ENCODE results near the gene SPP2. TPM values are rescaled to one million over a fixed set of nuclear protein-coding genes. Genes with fewer than 3 reads are reported as not detected.

Gene SPP2
- total and polyA plus RNA-seq, 2 donors (not counting 1 experiment from before 2014, with no cell fraction given): not detected

GRCh38 chr2:234003972-234004617 is 46.4 kb upstream of the SPP2 start:
- H3K36me3 ChIP-seq (ENCODE audit: control insufficient read depth, insufficient read depth, low read length): no peaks in the 10 kb centered on the region
- no peak overlapping the region for H3K9ac ChIP-seq (ENCODE audit: insufficient read depth, low read length)
- no peak for TF ChIP-seq EZH2 (IDR thresholded peaks at IDR 0.05; ENCODE audit: low read length, missing control alignments)
- no peak for TF ChIP-seq CTCF (conservative IDR thresholded peaks at IDR 0.05 in 1 of 2, IDR thresholded peaks at IDR 0.05 in 1 of 2; ENCODE audit: low read depth in 1 of 2, low read length in 2 of 2)
- H3K4me3 ChIP-seq (replicated peaks in 1 of 4; ENCODE audit: control extremely low read depth in 1 of 4, insufficient read depth in 1 of 4, low read depth in 3 of 4, low read length in 4 of 4): no peak overlapping the region
- no peaks in the 10 kb centered on the region for H4K20me1 ChIP-seq (ENCODE audit: control insufficient read depth, extremely low read depth, insufficient read depth, low read length)
- DNase-seq (ENCODE audit: low read depth in 2 of 2): peak; percentile 96 to 98
- no peaks in the 10 kb centered on the region for H3K79me2 ChIP-seq (ENCODE audit: control insufficient read depth, insufficient read depth, low read length)
- H2AFZ ChIP-seq (ENCODE audit: low read length): peak overlapping the region; percentile 26
- H3K27me3 ChIP-seq (ENCODE audit: control insufficient read depth, insufficient read depth, low read length): no peaks in the 10 kb centered on the region
- H3K4me2 ChIP-seq (ENCODE audit: extremely low read depth, insufficient read depth, low read length): peak overlapping the region; percentile 68
- H3K4me1 ChIP-seq (ENCODE audit: control insufficient read depth, extremely low read depth, insufficient read depth, low read length): peaks cover 4% of the 10 kb centered on the region
- no peaks in the 10 kb centered on the region for H3K9me3 ChIP-seq (ENCODE audit: control insufficient read depth, insufficient read depth, low read depth, low read length)
- peak overlapping the region; percentile 26 for H3K27ac ChIP-seq (ENCODE audit: insufficient read depth, low read length)

- Histone ChIP-seq H3K9ac (ENCODE audit: insufficient read depth, low read length) (no peak overlapping the region), H3K9me3 (ENCODE audit: control insufficient read depth, insufficient read depth, low read depth, low read length) (no peaks in the 10 kb centered on the region), H3K4me2 (ENCODE audit: extremely low read depth, insufficient read depth, low read length) (no peak overlapping the region), H3K27me3 (ENCODE audit: control insufficient read depth, insufficient read depth, low read length) (no peaks in the 10 kb centered on the region), H4K20me1 (ENCODE audit: control insufficient read depth, extremely low read depth, insufficient read depth, low read length) (no peaks in the 10 kb centered on the region), H3K4me1 (ENCODE audit: control insufficient read depth, extremely low read depth, insufficient read depth, low read length) (peaks cover 4% of the 10 kb centered on the region), H2AFZ (ENCODE audit: low read length) (no peak overlapping the region), H3K79me2 (ENCODE audit: control insufficient read depth, insufficient read depth, low read length) (no peaks in the 10 kb centered on the region), H3K4me3 (replicated peaks in 1 of 4; ENCODE audit: control extremely low read depth in 1 of 4, insufficient read depth in 1 of 4, low read depth in 3 of 4, low read length in 4 of 4) (no peak overlapping the region), H3K27ac (ENCODE audit: insufficient read depth, low read length) (no peak overlapping the region), H3K36me3 (ENCODE audit: control insufficient read depth, insufficient read depth, low read length) (no peaks in the 10 kb centered on the region)
- TF ChIP-seq EZH2 (IDR thresholded peaks at IDR 0.05; ENCODE audit: low read length, missing control alignments) (no peak), CTCF (conservative IDR thresholded peaks at IDR 0.05 in 1 of 2, IDR thresholded peaks at IDR 0.05 in 1 of 2; ENCODE audit: low read depth in 1 of 2, low read length in 2 of 2) (no peak)
- DNase-seq (ENCODE audit: low read depth in 2 of 2): no peak
These were observed 45.4 kb upstream of the SPP2 start for GRCh38 chr2:234005126-234005525.

GRCh38 chr2:234006501-234006900 is 44.0 kb upstream of the SPP2 start:
- TF ChIP-seq EZH2 (IDR thresholded peaks at IDR 0.05; ENCODE audit: low read length, missing control alignments): no peak
- TF ChIP-seq CTCF (conservative IDR thresholded peaks at IDR 0.05 in 1 of 2, IDR thresholded peaks at IDR 0.05 in 1 of 2; ENCODE audit: low read depth in 1 of 2, low read length in 2 of 2): no peak
- H3K4me3 ChIP-seq (replicated peaks in 1 of 4; ENCODE audit: control extremely low read depth in 1 of 4, insufficient read depth in 1 of 4, low read depth in 3 of 4, low read length in 4 of 4): no peak overlapping the region

More at GRCh38 chr2:234006501-234006900, 44.0 kb upstream of the SPP2 start:
- Histone ChIP-seq H3K27ac (ENCODE audit: insufficient read depth, low read length) (no peak overlapping the region), H3K79me2 (ENCODE audit: control insufficient read depth, insufficient read depth, low read length) (no peaks in the 10 kb centered on the region), H2AFZ (ENCODE audit: low read length) (no peak overlapping the region), H3K4me2 (ENCODE audit: extremely low read depth, insufficient read depth, low read length) (no peak overlapping the region), H4K20me1 (ENCODE audit: control insufficient read depth, extremely low read depth, insufficient read depth, low read length) (no peaks in the 10 kb centered on the region), H3K9ac (ENCODE audit: insufficient read depth, low read length) (no peak overlapping the region), H3K4me1 (ENCODE audit: control insufficient read depth, extremely low read depth, insufficient read depth, low read length) (peaks cover 4% of the 10 kb centered on the region), H3K9me3 (ENCODE audit: control insufficient read depth, insufficient read depth, low read depth, low read length) (no peaks in the 10 kb centered on the region), H3K27me3 (ENCODE audit: control insufficient read depth, insufficient read depth, low read length) (no peaks in the 10 kb centered on the region), H3K36me3 (ENCODE audit: control insufficient read depth, insufficient read depth, low read length) (no peaks in the 10 kb centered on the region)
- DNase-seq (ENCODE audit: low read depth in 2 of 2): no peak

Measured in fibroblast of lung (primary cell).